Activated naive CD8-positive, alpha-beta T cell (primary cell): Measurements from ENCODE around the gene DSCAML1.

Experiments used
- H3K27ac Mint-ChIP-seq: one replicate; pipeline ENCODE4 v1.8.0; 2021; ENCODE audit warnings: mixed read lengths
- H3K27me3 Mint-ChIP-seq: one replicate; pipeline ENCODE4 v1.8.0; 2021; ENCODE audit warnings: mixed read lengths
- H3K36me3 Mint-ChIP-seq: one replicate; pipeline ENCODE4 v1.8.0; 2021; ENCODE audit warnings: mixed read lengths
- H3K4me1 Mint-ChIP-seq: one replicate; pipeline ENCODE4 v1.8.0; 2021; ENCODE audit warnings: low read depth, mixed read lengths
- H3K4me3 Mint-ChIP-seq: one replicate; pipeline ENCODE4 v1.8.0; 2021; ENCODE audit warnings: mild to moderate bottlenecking, mixed read lengths
- H3K9me3 Mint-ChIP-seq: one replicate; pipeline ENCODE4 v1.8.0; 2021; ENCODE audit warnings: low read depth, mixed read lengths

Gene DSCAML1

DNA sequence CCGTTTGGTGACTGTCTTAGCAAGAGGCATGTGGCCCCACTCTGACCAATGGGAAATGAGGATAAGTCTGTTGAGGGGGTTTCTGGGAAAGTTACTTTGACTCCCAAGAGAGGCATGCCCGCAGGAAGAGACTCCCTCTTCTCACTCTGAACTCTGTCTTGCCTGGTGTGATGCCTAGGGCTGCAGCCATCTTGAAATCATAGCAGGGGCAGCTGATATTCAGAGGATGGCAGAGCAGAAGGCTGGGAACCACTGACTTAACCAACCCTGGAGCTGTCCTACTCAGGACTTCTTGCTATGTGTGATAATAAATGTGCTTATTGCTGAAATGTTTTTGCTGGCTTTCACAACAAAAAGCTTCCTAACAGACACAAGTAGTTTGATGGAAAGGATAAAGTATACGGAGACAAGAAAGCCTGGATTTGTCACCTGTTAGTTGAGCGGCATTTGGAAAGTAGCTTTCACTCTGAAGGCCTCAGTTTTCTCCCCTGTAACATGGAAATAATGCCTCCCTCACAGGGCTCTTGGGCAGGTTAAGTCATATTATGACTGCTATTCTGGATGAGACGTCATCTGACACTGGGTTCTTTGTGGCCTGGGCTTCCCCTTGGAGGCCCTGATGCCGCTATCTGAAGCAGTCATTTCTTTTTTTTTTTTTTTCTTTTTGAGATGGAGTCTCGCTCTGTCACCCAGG lies 340.8 kb downstream of the DSCAML1 start:
- Mint-ChIP-seq H3K4me3 (no peak overlapping the region), H3K4me1 (no peaks in the 10 kb centered on the region), H3K36me3 (no peaks in the 10 kb centered on the region), H3K27me3 (no peaks in the 10 kb centered on the region), H3K9me3 (peaks cover 8% of the 10 kb centered on the region), H3K27ac (no peak overlapping the region)

DNA sequence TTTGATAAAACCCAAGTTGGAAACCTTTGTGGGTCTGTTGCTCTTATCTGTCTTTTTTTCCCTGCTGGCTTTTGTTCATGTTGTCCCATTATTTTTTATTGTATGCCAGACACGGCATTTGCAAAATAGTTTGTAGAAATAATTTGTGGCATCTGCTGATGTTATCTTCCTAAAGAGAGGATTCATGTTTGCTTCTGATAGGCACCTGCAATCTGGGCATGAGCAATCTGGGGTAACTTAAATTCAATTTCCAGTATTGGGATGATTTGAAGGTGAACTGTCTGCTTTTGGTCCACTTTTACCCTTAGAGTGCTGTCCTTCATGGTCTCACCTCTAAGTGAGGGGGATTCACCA lies 342.5 kb downstream of the DSCAML1 start:
- H3K4me3 Mint-ChIP-seq: no peak overlapping the region
- H3K27ac Mint-ChIP-seq: no peak overlapping the region
- H3K9me3 Mint-ChIP-seq: peaks cover 8% of the 10 kb centered on the region
- H3K36me3 Mint-ChIP-seq: no peaks in the 10 kb centered on the region
- no peaks in the 10 kb centered on the region for H3K27me3 Mint-ChIP-seq
- no peaks in the 10 kb centered on the region for H3K4me1 Mint-ChIP-seq

DNA sequence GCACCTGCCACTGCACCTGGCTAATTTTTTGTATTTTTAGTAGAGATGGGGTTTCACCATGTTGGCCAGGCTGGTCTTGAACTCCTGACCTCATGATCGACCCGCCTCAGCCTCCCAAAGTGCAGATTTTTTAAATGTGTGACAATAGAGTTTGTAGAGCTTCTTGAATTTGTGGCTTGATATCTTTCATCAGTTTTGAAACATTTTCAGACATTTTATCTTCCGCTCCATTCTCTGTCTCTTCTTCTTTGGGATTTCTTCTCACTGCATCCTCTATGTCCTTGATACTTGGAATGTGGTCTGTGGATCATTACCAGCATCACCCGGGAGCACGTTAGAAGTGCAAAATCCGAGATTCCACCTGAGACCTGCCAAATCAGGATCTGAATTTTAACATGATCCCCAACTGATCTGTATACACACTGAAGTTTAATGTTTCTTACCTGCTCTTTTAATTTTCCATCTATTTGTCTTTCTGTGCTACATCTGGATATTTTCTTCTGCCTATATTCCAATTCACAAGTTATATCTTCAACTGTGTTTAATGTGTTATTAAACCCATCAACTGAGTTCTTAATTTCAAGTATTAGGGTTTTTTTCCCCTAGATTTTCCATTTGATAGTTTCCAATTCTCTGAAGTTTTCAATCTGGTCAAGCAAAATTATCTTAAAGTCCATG lies 343.0 kb downstream of the DSCAML1 start:
- Mint-ChIP-seq H3K27ac (no peak overlapping the region), H3K4me1 (no peaks in the 10 kb centered on the region), H3K4me3 (no peak overlapping the region), H3K27me3 (no peaks in the 10 kb centered on the region), H3K36me3 (no peaks in the 10 kb centered on the region), H3K9me3 (peaks cover 8% of the 10 kb centered on the region)

GRCh38 chr11:117449111-117449693 lies 347.8 kb downstream of the DSCAML1 start:
- H3K4me3 Mint-ChIP-seq: no peak overlapping the region
- no peaks in the 10 kb centered on the region for H3K4me1 Mint-ChIP-seq
- H3K9me3 Mint-ChIP-seq: peaks cover 3% of the 10 kb centered on the region
- no peak overlapping the region for H3K27ac Mint-ChIP-seq
- H3K27me3 Mint-ChIP-seq: peaks cover 1% of the 10 kb centered on the region
- no peaks in the 10 kb centered on the region for H3K36me3 Mint-ChIP-seq

DNA sequence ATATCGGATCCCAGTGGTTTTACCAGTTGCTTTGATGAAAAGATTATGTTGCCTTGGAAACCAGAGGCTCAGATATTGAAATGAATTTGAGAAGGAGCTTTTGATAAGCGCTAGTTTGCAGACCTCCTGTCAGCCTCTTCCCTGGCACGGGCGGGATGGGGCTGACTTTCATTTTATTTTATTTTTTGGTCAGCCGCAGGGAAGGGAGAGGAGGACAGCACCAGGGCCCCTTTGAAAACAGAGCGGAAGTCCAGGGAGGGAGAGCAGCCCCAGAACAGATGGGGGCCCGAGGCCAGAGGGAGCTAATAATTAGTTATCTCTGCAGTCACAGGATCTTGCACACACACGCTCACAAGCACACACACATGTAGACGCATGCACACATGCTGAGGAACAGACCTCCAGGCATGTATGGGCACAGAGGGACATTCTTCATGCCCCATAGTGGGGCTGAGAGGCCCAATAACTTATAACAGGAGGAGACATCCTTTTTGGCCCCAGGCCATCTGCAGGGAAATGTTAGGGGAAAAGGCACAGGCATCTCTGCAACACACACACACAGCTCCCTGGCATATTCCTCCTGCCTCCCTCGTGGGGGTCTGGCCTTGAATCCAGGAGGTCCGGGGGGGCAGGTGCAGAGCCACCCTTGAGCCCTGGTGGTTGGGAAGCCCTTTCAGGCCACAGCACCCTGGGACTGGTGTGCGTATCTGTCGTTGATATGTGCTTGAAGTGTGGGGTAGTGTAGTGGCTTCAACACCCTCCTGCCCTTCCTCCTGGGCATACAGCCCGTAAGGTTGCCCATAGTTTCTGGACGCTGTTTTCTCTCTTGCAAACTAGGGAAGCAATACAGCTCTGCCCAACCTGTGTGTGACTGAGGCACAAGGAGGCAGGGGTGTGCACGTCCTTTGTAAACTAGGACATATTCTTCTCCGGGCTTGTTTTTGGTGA lies 352.0 kb downstream of the DSCAML1 start:
- Mint-ChIP-seq H3K27ac (no peak overlapping the region), H3K4me1 (no peaks in the 10 kb centered on the region), H3K9me3 (no peaks in the 10 kb centered on the region), H3K4me3 (no peak overlapping the region), H3K27me3 (peaks cover 8% of the 10 kb centered on the region), H3K36me3 (no peaks in the 10 kb centered on the region)

- Mint-ChIP-seq H3K36me3 (no peaks in the 10 kb centered on the region), H3K9me3 (no peaks in the 10 kb centered on the region), H3K27me3 (peaks cover 8% of the 10 kb centered on the region), H3K4me1 (no peaks in the 10 kb centered on the region), H3K27ac (no peak overlapping the region), H3K4me3 (no peak overlapping the region)
Observed at GRCh38 chr11:117444256-117444655, 352.8 kb downstream of the DSCAML1 start.

DNA sequence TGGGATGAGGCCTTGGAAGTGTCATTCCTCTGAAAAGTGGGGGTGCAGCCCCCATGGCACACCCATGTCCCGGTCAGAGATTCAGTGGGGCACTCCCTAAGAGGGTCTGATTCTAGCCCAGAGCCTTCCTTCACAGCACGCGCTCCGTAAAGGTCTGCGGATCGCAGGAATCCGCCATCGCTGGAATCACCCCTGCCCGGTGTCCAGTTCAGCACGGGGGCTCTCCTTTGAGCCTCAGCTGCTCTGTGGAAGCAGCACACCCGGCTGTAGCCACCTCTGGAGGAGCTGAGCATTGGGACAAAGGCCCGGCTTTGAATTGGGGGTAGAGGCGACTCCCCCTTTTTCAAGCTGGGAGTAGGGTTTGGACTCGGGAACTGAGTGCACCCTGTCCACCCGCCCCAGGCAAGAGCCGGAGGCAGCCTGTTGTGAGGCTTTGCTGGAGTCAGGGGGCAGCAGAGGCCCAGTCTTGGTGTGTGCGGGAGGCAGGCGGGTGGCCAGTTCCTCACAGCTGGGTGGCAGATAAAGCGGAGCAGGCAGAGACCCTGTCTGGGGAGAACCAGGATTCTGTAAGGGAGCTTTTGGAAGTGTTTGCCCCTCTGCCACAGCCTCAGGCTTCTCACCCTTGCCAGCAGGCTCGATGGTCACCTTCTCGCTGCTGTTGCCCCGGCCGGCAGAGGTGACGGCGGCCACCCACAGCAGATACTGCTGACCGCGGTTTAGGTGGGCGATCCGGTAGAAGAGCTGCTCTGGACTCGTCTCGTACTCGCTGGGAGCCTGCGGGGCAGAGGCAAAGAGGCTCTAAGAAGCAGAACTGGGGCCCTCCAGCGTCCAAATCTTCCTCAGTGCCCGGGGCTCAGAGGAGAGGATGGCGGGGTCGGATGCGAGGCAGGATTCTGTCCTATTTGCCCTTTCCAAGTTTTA lies 353.5 kb downstream of the DSCAML1 start:
- Mint-ChIP-seq H3K4me1 (no peaks in the 10 kb centered on the region), H3K9me3 (no peaks in the 10 kb centered on the region), H3K36me3 (no peaks in the 10 kb centered on the region), H3K4me3 (no peak overlapping the region), H3K27ac (no peak overlapping the region), H3K27me3 (peaks cover 8% of the 10 kb centered on the region)

DNA sequence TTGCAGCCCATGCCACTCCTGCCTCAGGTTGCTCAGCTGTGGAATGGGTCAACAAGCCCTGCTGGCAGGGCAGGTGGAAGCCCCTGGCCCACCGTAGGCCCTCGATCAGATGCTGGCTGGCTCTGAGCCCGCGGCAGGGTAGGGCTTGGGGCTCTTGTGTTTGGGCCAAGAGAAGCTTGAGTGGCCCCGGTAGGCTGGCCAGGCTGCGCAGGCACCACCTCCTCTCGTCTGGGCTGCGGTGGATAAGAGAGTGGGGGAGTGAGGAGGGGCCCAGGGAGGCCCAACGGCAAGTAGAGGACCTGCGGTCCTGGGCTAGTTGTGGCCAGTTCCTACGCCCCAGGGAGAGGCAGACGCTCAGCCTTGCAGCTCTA lies 354.2 kb downstream of the DSCAML1 start:
- no peaks in the 10 kb centered on the region for H3K9me3 Mint-ChIP-seq
- H3K27ac Mint-ChIP-seq: no peak overlapping the region
- no peaks in the 10 kb centered on the region for H3K36me3 Mint-ChIP-seq
- peaks cover 8% of the 10 kb centered on the region for H3K27me3 Mint-ChIP-seq
- no peak overlapping the region for H3K4me3 Mint-ChIP-seq
- no peaks in the 10 kb centered on the region for H3K4me1 Mint-ChIP-seq

GRCh38 chr11:117442049-117442868 lies 354.8 kb downstream of the DSCAML1 start:
- Mint-ChIP-seq H3K27ac (no peak overlapping the region), H3K36me3 (no peaks in the 10 kb centered on the region), H3K4me1 (no peaks in the 10 kb centered on the region), H3K9me3 (no peaks in the 10 kb centered on the region), H3K27me3 (peaks cover 8% of the 10 kb centered on the region), H3K4me3 (no peak overlapping the region)

DNA sequence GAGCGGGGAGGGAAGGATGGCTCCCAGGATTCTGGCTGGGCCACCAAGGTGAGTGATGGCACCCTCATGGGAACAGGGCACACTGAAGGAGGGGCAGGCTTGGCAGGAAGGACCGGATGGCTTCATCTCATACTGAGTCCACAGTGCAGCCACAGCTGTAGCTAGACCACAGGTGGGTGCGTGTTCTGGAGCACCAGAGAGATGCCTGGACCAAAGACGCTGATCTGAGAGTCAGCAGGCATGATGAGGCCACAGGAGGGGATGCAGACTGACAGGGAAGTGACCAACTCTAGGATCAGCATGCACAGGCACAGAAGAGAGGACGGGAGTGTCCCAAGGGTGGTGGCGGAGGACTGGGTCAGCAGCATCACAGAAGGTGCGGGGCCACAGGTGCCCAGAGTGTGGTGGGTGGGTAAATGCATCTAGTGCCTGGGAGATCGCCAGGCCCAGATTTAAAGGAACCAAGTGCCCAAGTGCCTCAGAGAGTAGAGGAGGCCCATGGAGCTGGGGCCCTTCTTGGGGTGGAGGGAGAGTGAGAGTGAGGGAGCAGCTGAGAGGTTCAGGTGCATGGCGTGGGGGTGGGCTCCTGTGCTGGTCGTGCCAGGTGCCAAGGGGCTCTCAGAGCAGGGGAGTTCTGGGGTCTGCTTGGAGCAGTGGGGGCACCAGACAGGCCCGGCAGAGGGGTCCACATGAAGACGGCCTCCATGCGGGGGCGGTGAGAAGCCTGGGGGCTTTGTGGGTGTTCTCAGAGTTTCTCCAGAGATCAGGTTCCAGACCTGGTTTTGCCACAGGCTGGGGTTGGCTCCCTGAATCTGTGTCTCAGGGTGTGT lies 355.7 kb downstream of the DSCAML1 start:
- H3K9me3 Mint-ChIP-seq: no peaks in the 10 kb centered on the region
- H3K36me3 Mint-ChIP-seq: no peaks in the 10 kb centered on the region
- peaks cover 8% of the 10 kb centered on the region for H3K27me3 Mint-ChIP-seq
- no peak overlapping the region for H3K4me3 Mint-ChIP-seq
- no peak overlapping the region for H3K27ac Mint-ChIP-seq
- no peaks in the 10 kb centered on the region for H3K4me1 Mint-ChIP-seq

GRCh38 chr11:117440258-117440657 lies 356.8 kb downstream of the DSCAML1 start:
- Mint-ChIP-seq H3K36me3 (no peaks in the 10 kb centered on the region), H3K9me3 (no peaks in the 10 kb centered on the region), H3K27ac (no peak overlapping the region), H3K4me3 (no peak overlapping the region), H3K27me3 (peaks cover 9% of the 10 kb centered on the region), H3K4me1 (no peaks in the 10 kb centered on the region)

- Mint-ChIP-seq H3K4me1 (peaks cover 2% of the 10 kb centered on the region), H3K27me3 (peaks cover 7% of the 10 kb centered on the region), H3K27ac (no peak overlapping the region), H3K4me3 (no peak overlapping the region), H3K36me3 (no peaks in the 10 kb centered on the region), H3K9me3 (no peaks in the 10 kb centered on the region)
Observed at GRCh38 chr11:117439256-117439655, 357.8 kb downstream of the DSCAML1 start.
